WERI-Rb-1 (cell line): ENCODE results near the gene CUEDC1.

Experiments
- DNase-seq: peaks from one replicate; pipeline ENCODE4 v3.0.0-alpha.2; 2020
- H3K27ac ChIP-seq: fragments of 250-450 bp; sonication (Bioruptor Pico); 2 replicates; pipeline ENCODE4 v1.5.1; 2020; ENCODE audit warnings: mild to moderate bottlenecking, moderate library complexity
- H3K27me3 ChIP-seq: fragments of 250-450 bp; sonication (Bioruptor Pico); 2 replicates; pipeline ENCODE4 v1.5.1; 2021; ENCODE audit warnings: mild to moderate bottlenecking, low read depth, moderate library complexity; ENCODE audit not compliant: insufficient read depth, severe bottlenecking
- H3K36me3 ChIP-seq: fragments of 250-450 bp; sonication (Bioruptor Pico); 2 replicates; pipeline ENCODE4 v1.5.1; 2020; ENCODE audit warnings: mild to moderate bottlenecking, moderate library complexity
- H3K4me3 ChIP-seq: 2 replicates; pipeline ENCODE4 v1.5.1; 2011; ENCODE audit warnings: low read depth, mild to moderate bottlenecking, control low read depth, low read length
- H3K9me3 ChIP-seq: fragments of 250-450 bp; sonication (Bioruptor Pico); 2 replicates; pipeline ENCODE4 v1.5.1; 2021; ENCODE audit warnings: mild to moderate bottlenecking, moderate library complexity; ENCODE audit not compliant: severe bottlenecking
- TF ChIP-seq, protein P1 (sequence below): IDR thresholded peaks from 2 replicates; pipeline ENCODE4 v1.5.1; 2011; ENCODE audit warnings: low read depth, mild to moderate bottlenecking, control low read depth, inconsistent platforms, low read length

CUEDC1 gene

DNA sequence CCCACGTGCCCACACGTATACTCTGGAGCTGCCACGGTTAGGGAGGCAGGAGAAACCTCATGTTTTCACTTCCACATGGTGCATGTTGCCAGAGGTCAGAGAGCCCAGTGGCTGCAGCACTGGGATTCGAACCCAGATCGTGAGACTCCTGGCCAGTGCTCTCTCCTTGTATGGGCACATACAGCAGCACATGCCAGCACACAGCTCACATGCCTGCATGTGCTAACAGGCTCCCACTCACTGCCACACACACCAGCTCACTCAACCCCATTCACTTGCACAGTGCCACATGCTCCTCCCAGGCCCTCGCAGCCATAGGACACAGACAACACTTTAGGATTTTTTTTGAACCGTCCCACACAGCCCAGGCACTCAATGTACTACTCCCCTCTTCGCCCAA, 55.8 kb downstream of the CUEDC1 start:
- H3K27me3 ChIP-seq: no peaks in the 10 kb centered on the region
- H3K9me3 ChIP-seq: no peaks in the 10 kb centered on the region
- TF ChIP-seq, protein P1, sequence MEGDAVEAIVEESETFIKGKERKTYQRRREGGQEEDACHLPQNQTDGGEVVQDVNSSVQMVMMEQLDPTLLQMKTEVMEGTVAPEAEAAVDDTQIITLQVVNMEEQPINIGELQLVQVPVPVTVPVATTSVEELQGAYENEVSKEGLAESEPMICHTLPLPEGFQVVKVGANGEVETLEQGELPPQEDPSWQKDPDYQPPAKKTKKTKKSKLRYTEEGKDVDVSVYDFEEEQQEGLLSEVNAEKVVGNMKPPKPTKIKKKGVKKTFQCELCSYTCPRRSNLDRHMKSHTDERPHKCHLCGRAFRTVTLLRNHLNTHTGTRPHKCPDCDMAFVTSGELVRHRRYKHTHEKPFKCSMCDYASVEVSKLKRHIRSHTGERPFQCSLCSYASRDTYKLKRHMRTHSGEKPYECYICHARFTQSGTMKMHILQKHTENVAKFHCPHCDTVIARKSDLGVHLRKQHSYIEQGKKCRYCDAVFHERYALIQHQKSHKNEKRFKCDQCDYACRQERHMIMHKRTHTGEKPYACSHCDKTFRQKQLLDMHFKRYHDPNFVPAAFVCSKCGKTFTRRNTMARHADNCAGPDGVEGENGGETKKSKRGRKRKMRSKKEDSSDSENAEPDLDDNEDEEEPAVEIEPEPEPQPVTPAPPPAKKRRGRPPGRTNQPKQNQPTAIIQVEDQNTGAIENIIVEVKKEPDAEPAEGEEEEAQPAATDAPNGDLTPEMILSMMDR: no peak
- DNase-seq: no peak
- peak overlapping the region; percentile 52 for H3K27ac ChIP-seq
- H3K36me3 ChIP-seq: no peaks in the 10 kb centered on the region
- H3K4me3 ChIP-seq: no peak overlapping the region

DNA sequence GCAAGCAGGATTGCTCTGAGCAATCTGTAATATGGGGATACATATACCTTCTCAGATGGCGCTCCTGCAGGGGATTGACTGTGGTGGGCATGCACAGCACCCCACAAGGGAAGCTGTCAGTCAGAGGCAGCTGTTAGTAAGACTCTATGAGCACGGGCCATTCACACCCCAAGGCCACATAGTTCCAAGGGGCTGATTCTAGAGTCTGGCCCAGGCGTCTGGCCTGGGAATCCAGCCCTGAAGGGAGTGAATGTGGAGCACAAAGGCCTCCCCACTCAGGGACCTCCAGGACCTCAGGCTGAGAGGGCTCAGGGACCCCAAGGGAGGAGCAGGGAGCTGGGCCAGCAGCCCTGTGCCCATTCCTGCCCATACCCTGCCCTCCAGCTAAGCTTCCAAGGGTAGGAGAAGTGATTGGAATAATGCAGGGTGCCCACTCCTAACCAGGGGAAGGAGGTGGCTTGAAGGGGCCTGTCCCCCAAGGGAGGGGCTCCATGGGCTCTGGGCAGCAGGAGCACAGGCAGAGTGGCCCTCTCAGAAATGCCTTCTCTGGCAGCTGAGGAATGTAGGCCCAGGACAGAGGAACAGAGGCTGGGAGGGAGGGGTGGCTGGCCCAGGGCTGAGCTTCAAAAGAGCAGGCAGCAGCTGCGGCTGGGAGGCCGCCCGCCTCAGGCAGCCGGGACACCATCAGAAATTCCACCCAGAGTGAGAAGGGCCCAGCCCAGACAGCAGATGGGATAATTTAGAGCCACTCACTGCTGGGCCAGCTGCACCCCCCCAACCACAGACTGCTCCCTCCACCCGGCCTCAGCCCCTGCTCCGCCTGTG, 56.5 kb downstream of the CUEDC1 start:
- TF ChIP-seq, protein P1: no peak
- Histone ChIP-seq H3K9me3 (no peaks in the 10 kb centered on the region), H3K27ac (peak overlapping the region; percentile 52), H3K27me3 (no peaks in the 10 kb centered on the region), H3K4me3 (no peak overlapping the region), H3K36me3 (no peaks in the 10 kb centered on the region)
- DNase-seq: peak; percentile 85

DNA sequence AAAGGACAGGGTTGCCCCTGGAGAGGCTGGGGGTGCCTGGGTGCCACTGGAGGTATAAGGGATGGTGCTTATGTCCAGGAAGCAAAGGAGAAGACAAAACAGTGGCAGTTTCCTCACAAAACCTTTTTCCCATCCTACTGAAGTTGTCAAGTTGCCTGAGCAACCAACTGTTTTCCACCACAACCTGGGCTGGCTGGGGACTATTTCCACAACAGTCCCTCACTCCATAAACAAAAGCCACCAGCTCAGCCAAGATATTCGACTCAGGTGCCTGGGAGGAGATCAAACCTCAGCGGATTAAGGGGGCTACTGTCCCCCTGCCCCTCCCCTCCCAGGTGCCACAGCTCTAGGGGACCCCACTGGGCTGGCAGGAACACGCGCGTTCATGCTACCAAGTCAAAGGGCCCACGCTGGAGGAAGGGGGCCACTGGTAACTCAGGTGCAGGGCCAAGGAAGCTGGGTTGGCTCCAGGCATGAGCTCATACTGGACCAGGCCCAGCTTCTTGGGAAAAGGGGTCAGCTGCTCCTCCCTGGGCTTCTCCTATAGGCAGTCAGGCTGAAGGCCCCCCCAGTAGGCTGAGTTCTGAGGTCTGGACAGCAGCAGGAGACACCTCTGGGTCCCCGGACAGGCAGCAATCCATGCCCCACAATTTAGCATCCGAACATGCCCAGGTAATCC, 59.7 kb downstream of the CUEDC1 start:
- DNase-seq: no peak
- no peaks in the 10 kb centered on the region for H3K36me3 ChIP-seq
- no peak overlapping the region for H3K4me3 ChIP-seq
- H3K9me3 ChIP-seq: no peaks in the 10 kb centered on the region
- TF ChIP-seq, protein P1: no peak
- H3K27ac ChIP-seq: no peak overlapping the region
- H3K27me3 ChIP-seq: no peaks in the 10 kb centered on the region

DNA sequence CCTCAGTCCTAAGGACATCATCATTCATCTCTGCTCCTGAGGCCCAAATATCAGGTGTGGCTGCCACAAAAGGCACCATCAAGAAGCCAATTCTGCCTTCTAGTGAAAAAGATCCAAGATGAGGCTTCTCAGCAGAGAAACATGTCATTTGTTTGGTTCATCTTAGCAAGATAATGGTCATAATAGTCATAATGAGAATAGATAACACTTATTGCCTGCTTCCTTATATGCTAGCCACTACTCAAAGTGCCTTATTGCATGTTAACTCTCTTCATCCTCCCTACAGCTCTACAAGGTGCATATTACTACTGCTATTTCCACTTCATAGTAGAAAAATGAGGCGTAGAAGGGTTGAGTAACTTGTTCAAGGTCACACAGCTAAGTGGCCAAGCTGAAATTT, 60.4 kb downstream of the CUEDC1 start:
- TF ChIP-seq, protein P1: no peak
- no peaks in the 10 kb centered on the region for H3K9me3 ChIP-seq
- no peaks in the 10 kb centered on the region for H3K27me3 ChIP-seq
- no peak overlapping the region for H3K4me3 ChIP-seq
- H3K27ac ChIP-seq: no peak overlapping the region
- H3K36me3 ChIP-seq: no peaks in the 10 kb centered on the region
- no peak for DNase-seq

DNA sequence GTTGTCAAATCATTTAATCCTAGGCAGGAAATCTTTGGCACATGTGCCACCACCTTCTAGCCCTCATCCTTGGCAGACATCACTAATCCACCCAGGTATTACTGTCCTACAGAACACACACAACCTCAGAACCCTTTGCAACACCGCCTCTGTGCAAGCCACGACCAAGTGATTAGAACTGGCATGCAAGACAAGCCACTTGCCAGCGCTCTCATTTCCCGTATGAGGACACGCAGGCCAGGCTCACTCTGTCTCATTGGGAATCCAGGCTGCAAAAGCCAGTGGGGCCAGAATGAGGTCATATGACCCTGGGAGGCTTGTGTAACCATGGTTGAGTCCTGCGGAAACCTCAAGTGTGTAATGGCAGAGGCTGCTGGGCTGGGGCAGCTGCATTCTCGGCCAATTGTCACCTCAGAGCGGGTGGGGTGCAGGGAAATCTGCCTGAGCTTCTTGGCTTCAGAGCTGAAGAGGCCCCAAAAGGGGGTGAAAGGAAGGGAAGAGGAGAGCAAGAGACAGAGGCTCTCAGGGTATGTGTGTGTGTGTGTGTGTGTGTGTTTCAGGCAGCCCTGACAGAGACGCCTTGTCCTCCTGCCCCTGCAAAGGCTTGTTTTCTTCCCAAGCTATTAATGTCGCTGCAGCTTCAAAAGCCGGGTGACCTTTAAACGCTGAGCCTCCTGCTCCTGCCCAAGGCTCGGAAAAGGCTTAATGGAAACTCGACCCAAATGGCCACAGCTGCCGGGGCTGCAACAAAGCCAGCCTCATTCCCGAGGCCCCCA, 62.2 kb downstream of the CUEDC1 start:
- Histone ChIP-seq H3K36me3 (no peaks in the 10 kb centered on the region), H3K27me3 (no peaks in the 10 kb centered on the region), H3K27ac (peak overlapping the region; percentile 82), H3K9me3 (no peaks in the 10 kb centered on the region), H3K4me3 (peak overlapping the region; percentile 7)
- peak; percentile 73 for DNase-seq
- TF ChIP-seq, protein P1: no peak
